CD4-positive, alpha-beta T cell treated with Interleukin-21 for 1 hour (primary cell): ENCODE measurements around the gene MGMT.

Experiments used
- DNase-seq: peaks from one replicate; pipeline ENCODE4 v3.0.0-alpha.2; 2020

MGMT gene

DNA sequence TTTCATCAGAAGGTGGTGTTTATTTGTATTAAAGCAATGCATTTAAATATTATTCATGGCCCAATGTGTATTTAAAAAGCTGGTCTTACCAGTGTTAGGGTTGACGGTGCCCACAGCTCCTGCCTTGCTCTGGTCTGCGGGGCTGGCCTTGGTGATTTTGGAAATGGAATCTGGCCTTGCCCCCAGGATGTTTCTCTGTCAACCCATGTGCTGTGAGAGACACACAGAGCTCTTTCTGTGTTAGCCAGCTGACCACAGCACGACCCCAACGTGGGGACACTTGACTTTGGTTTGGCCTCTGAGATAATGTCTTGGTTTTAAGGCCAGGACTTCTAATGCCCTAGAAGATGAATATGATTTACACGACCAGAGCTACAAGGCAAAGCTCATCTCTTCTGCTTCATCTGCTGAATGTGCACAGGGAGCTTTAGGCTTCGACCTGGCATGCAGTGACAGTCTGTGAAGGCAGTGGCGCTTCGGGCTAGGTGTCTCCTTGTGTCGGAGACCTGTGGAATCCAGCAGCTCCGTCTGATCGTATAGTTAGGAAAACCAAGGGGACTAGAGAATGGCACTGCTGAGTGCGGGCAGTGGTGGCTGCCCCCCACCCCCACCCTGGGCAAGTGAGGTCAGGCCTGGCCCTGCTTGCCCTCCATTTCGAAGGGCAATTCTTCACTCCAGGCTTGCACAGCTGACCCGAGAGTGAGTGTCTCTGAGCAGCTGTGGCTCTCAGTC, 250.9 kb downstream of the MGMT start:
- no peak for DNase-seq

DNA sequence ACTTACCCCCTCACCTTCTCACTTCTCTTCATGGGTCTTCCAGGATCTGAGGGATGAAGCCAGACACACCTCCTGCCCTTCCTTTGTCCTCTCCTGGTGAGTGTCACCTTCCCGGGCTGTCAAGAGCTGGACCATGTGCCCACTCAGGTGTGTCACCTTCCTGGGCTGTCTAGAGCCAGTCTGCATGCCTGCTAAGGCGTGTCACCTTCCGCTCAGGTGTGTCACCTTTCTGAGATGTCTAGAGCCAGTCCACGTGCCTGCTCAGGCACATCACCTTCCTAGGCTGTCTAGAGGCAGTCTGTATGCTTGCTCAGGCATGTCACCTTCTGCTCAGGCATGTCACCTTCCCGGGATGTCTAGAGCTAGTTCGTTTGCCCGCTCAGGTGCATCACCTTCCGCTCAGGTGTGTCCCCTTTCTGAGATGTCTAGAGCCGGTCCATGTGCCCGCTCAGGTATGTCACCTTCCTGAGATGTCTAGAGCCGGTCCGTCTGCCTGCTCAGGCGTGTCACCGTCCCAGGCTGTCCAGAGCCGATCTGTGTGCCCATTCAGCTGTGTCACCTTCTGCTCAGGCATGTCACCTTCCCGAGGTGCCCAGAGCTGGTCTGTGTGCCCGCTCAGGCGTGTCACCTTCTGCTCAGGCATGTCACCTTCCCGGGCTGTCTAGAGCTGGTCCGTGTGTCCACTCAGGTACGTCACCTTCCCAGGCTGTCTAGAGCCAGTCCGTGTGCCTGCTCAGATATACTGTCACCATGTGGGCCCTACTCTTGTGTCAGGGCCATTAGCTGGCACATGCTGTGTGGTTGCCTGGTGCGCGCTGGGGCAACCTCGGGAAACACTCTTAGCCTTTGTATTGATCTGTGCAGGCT, 251.7 kb downstream of the MGMT start:
- DNase-seq = no peak

DNA sequence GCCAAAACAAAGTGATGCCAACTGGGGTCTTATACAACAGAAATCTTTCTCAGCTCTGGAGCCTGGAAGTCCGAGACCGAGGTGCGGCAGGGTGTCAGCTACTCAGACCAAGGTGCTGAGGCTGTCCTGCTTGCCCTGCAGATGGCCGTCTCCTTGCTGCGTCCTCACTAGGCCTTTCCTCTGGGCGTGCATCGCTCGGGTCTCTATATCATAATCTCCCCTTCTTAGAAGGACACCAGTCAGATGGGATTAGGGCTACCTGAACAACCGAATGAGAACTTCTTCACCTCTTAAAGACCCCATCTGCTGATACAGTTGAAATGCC, 252.3 kb downstream of the MGMT start:
- no peak for DNase-seq

GRCh38 chr10:129719889-129720590, 253.0 kb downstream of the MGMT start:
- DNase-seq = no peak

- DNase-seq = no peak
Observed at GRCh38 chr10:129725011-129725410, 258.0 kb downstream of the MGMT start.

DNA sequence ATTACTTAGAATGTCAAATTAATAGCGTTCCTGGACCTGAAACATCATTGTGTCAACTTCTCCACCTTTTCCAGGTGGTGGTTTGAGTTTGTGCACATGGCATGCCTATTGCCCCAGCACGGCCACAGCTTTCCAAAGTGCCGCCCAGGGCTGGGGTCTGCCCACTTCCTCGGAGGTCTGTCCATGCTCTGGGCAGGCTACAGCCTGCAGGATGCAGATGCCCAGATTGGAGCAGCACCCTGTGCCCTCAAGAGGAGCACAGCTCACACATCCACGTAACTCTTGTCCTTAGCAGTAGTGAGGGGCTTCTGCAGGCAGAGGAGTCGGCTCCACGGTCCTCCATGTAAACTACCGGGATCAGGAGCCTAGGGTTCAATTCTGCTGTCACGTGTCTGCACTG, 258.4 kb downstream of the MGMT start:
- DNase-seq = no peak

GRCh38 chr10:129725890-129726631, 259.0 kb downstream of the MGMT start:
- no peak for DNase-seq

DNA sequence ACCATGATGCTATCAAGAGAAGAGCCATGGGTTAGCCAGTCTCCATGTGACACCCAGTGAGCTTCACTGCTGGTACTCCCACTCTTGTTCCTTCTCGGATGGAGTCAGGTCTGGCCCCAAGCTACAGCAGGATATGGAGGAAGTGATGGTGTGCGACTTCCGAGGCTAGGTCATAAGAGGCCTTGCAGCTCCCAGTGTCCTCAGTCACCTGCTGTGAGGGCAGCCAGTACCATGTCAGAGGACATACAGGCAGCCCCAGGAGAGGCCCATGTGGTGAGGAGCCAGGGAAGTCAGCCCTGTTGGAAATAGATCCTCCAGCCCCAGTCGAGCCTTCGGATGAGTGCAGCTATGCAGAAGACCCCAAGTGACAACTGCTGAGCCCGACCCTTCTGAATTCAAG, 260.0 kb downstream of the MGMT start:
- DNase-seq = no peak

- no peak for DNase-seq
Observed at GRCh38 chr10:129727495-129727894, 260.5 kb downstream of the MGMT start.

DNA sequence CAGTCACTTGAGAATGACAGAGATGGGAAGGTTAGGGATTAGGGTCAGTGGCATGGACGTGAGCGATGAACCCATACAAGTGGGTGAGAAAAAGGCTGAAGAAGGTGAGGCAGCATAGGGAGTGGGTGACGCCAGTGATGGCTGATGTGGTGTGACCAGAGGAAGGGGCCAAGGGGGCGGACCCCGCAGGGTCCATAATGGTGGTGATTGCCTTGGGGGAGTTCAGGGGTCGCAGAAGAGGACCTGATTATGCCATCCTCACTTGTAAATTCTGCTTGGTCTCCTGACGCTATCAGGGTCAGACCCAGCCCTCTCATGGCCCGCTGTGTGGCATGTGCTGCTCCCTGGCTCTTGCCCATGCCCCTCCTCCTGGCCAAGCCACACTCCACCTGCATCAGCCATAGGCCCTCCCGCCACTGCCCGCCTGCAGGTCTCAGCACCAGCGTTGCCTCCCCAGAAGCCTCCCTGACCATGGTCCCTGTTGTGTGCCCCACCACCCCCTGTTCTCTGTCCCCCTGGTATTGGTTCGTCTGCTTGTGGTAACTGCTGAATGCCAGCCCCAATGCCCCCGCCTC, 261.3 kb downstream of the MGMT start:
- no peak for DNase-seq

GRCh38 chr10:129728905-129729795, 262.1 kb downstream of the MGMT start:
- DNase-seq = no peak

DNA sequence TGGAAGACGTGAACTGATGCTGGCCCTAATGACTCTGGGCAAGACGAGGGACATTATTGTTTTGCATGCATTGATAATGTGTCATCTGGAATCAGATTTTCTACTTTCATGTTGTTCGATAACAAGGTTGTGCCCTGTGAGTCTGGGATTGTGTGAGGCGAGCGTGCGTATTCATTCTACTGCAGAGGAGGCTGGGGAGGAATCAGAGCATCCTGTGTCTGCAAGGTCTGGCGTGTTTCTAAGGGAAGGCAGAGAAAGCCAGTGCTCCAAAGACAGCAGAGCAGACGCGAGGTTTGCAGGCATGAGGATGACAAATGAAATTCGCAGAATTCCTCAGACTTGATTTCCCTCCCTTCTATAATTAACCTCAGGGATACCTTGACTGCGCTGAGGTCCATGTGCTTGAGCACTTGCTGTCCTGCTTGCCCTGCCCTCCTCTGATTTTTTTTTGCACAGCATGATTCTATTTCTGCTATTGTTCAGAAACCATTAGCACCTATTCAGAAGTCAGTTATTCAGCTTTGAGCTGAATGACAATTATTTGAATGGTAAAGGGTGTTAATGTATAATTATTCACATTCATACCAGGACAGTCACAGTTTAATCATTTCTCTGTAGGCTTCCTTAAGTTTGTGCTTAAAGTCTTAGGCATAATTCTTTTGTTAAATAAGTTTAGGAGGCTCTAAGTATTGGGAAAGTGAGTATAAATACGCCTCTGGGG, 263.4 kb downstream of the MGMT start:
- DNase-seq = no peak

GRCh38 chr10:129730993-129731325, 263.9 kb downstream of the MGMT start:
- DNase-seq = no peak

DNA sequence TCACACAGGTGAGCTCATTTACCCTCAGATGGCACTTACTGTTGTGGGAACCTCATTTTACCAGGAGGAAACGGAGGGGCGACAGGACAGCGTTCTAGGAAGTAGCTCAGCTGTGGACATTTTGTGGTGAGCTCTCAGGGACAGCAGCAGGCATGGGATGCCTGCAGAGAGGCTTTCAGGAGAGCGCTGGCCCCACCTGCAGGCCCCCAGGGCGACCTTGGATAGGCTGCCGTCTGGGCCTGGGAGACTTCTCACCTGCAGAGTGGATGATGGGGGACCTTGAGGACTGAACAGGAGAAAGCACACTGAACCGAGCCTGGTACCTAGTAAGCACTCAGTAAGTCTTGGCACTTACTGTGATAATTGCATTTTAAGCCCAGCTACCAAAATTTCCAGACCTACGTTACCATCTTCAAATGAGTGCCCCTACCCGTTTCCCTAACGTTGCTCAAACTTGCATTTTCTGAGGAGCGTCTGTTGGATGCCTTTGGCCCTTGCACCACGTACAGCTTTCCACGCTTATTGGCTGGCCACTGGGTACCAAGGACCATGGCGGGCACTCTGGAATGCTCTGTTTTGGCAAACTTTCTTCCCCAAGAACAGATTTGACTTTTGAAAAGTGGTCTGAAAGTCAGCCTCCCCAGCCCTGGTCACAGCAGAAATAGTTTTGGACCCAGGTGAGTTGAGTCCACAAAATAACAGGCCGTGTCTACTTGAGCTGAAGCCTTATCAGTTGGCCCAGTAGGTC, 273.7 kb downstream of the MGMT start:
- DNase-seq = no peak

- DNase-seq = no peak
Observed at GRCh38 chr10:129741280-129741977, 274.4 kb downstream of the MGMT start.

DNA sequence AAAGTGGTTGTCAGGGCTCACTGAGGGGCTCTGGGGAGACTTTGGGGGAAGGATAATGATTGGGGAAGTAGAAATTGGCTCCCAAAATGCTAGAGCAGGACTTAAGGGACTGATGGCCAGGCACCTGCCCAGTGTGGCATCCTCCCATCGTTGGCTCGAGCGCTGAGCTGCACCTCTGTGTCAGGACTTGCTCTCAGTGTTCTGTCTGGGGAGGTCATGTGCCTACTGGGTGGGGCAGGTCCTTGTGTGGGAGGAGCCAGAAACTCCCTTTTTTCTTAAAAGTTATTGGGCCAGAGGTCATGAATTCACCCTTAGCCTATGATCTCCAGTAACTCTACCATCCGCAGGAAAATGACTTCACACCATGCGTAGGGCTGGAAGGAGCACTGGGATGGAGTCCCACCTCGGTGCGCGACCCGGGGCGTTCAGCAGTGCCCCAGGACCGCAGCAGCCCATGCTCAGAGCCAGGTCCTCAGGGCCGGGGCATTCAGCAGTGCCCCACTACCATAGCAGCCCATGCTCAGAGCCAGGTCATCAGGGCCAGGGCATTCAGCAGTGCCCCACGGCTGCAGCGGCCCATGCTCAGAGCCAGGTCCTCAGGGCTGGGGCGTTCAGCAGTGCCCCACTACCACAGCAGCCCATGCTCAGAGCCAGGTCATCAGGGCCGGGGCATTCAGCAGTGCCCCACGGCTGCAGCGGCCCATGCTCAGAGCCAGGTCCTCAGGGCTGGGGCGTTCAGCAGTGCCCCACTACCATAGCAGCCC, 275.1 kb downstream of the MGMT start:
- no peak for DNase-seq

DNA sequence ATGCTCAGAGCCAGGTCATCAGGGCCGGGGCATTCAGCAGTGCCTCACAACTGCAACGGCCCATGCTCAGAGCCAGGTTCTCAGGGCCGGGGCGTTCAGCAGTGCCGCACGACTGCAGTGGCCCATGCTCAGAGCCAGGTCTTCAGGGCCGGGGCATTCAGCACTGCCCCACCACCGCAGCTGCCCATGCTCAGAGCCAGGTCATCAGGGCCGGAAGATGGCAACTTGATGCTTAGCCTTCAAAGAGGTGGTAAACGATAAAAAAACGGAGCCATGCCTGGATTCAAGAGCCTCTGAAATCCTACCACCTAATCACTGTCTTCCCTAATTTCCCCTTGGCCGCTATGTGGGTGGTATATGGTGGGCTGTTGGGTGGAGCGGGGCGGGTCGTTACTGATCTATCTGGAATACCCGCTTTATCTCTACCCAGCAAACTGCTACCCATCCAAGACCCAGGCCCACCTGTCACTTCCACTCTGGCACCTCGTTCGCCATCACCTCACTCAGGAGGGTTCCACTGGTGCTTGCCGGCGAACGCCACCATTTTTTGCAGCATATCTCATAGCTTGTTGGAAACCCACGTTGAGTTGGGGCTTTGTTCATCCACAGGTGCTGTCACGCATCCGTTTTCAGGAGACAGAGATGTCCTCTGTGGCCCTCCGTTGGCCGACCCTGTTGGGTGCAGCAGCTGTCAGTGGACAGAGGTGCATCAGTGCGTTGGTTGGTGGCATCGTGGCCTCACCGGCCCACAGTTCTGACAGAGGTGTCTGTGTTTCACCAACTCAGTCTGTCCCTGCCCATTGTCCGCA, 275.9 kb downstream of the MGMT start:
- DNase-seq = no peak

GRCh38 chr10:129743738-129744133, 276.7 kb downstream of the MGMT start:
- no peak for DNase-seq
